Jurkat, Clone E6-1 (cell line): ENCODE results near the gene YWHAQ. TPM values are rescaled to one million over a fixed set of nuclear protein-coding genes. Genes with fewer than 3 reads are reported as not detected.
A peak's percentile ranks its signal among the peaks of the same experiment; 100 is the strongest.

Source experiments
- DNase-seq: peaks from one replicate; pipeline ENCODE4 v3.0.0-alpha.2; 2011; ENCODE audit warnings: low read depth, low spot score
- H3K4me3 ChIP-seq: 2 replicates; pipeline ENCODE4 v1.5.1; 2011; ENCODE audit warnings: mild to moderate bottlenecking, low read length, control low read depth, moderate library complexity
- polyA plus RNA-seq: library from polyadenylated mRNA; unstranded; fragments of >200 nt; gene quantifications from one replicate; pipeline ENCODE4 v1.2.1, GENCODE V29; 2012; ENCODE audit warnings: missing spikeins; ENCODE audit not compliant: insufficient read length, insufficient read depth

Gene YWHAQ
- polyA plus RNA-seq, result 558 TPM

- H3K4me3 ChIP-seq, result peak within 1 kb of the TSS; percentile 97
- peak; percentile 99 for DNase-seq
Measured at GRCh38 chr2:9630736-9631552, at the start of gene YWHAQ. Gene YWHAQ (minus strand): TSS chr2:9630997. CDS start chr2:9630452, 545 bp downstream.

GRCh38 chr2:9680082-9680481 lies 49.3 kb upstream of the YWHAQ start:
- H3K4me3 ChIP-seq, result no peak overlapping the region
- DNase-seq, result no peak

- no peak overlapping the region for H3K4me3 ChIP-seq
- no peak for DNase-seq
Measured at GRCh38 chr2:9679218-9679617, 48.4 kb upstream of the YWHAQ start.

GRCh38 chr2:9678544-9678943 lies 47.7 kb upstream of the YWHAQ start:
- H3K4me3 ChIP-seq, result no peak overlapping the region
- DNase-seq, result no peak

GRCh38 chr2:9675415-9676351 lies 44.9 kb upstream of the YWHAQ start:
- DNase-seq, result no peak
- no peak overlapping the region for H3K4me3 ChIP-seq

GRCh38 chr2:9674891-9675414 lies 44.2 kb upstream of the YWHAQ start:
- H3K4me3 ChIP-seq, result no peak overlapping the region
- DNase-seq, result no peak

GRCh38 chr2:9673914-9674481 lies 43.2 kb upstream of the YWHAQ start:
- no peak for DNase-seq
- no peak overlapping the region for H3K4me3 ChIP-seq

- H3K4me3 ChIP-seq, result no peak overlapping the region
- DNase-seq, result no peak
Measured at GRCh38 chr2:9668687-9669345, 38.0 kb upstream of the YWHAQ start.

- no peak overlapping the region for H3K4me3 ChIP-seq
- no peak for DNase-seq
Measured at GRCh38 chr2:9667826-9668225, 37.0 kb upstream of the YWHAQ start.

GRCh38 chr2:9666306-9666705 lies 35.5 kb upstream of the YWHAQ start:
- DNase-seq, result no peak
- no peak overlapping the region for H3K4me3 ChIP-seq

- no peak for DNase-seq
- H3K4me3 ChIP-seq, result no peak overlapping the region
Measured at GRCh38 chr2:9665898-9666297, 35.1 kb upstream of the YWHAQ start.

- no peak overlapping the region for H3K4me3 ChIP-seq
- no peak for DNase-seq
Measured at GRCh38 chr2:9664365-9664764, 33.6 kb upstream of the YWHAQ start.

- no peak for DNase-seq
- no peak overlapping the region for H3K4me3 ChIP-seq
Measured at GRCh38 chr2:9663008-9663879, 32.4 kb upstream of the YWHAQ start.

- no peak overlapping the region for H3K4me3 ChIP-seq
- DNase-seq, result no peak
Measured at GRCh38 chr2:9661261-9661660, 30.5 kb upstream of the YWHAQ start.

GRCh38 chr2:9660781-9661180 lies 30.0 kb upstream of the YWHAQ start:
- no peak for DNase-seq
- H3K4me3 ChIP-seq, result no peak overlapping the region

- no peak for DNase-seq
- no peak overlapping the region for H3K4me3 ChIP-seq
Measured at GRCh38 chr2:9660154-9660553, 29.4 kb upstream of the YWHAQ start.

- no peak overlapping the region for H3K4me3 ChIP-seq
- no peak for DNase-seq
Measured at GRCh38 chr2:9658972-9659371, 28.2 kb upstream of the YWHAQ start.

GRCh38 chr2:9657731-9658130 lies 26.9 kb upstream of the YWHAQ start:
- peak; percentile 7 for DNase-seq
- no peak overlapping the region for H3K4me3 ChIP-seq
